Bronchial epithelial cell (primary cell): ENCODE results near the gene RENBP. TPM values are rescaled to one million over a fixed set of nuclear protein-coding genes. Genes with fewer than 3 reads are reported as not detected.

Experiments
- DNase-seq: peaks from one replicate; pipeline ENCODE4 v3.0.0-alpha.2; 2010; ENCODE audit warnings: low read depth
- FAIRE-seq: peaks from 2 replicates; lab custom pipeline; 2011; peaks lifted over from hg19 to GRCh38; lab: Jason Lieb, UNC
- H3K27me3 ChIP-seq: 2 replicates; pipeline ENCODE4 v1.5.1; 2011; ENCODE audit warnings: low read length; ENCODE audit not compliant: control insufficient read depth, insufficient read depth
- H3K36me3 ChIP-seq: 2 replicates; pipeline ENCODE4 v1.5.1; 2011; ENCODE audit warnings: low read length; ENCODE audit not compliant: control insufficient read depth, insufficient read depth
- H3K4me3 ChIP-seq: 2 replicates; pipeline ENCODE4 v1.5.1; 2011; ENCODE audit warnings: mild to moderate bottlenecking, low read depth, low read length, control low read depth
- total RNA-seq: library from RNA; depleted of rRNA; stranded (reverse); fragments of >200 nt; gene quantifications from 2 replicates; pipeline ENCODE4 v1.2.1, GENCODE V29; 2014
- TF ChIP-seq, protein P1 (sequence below): IDR thresholded peaks from 2 replicates; pipeline ENCODE4 v1.5.1; 2011; ENCODE audit warnings: mild to moderate bottlenecking, moderate library complexity, low read length, control low read depth, inconsistent platforms; ENCODE audit not compliant: insufficient read depth, severe bottlenecking

RENBP gene
- total RNA-seq, 1 donor from 2014 or later: 10.3 TPM

- no peaks in the 10 kb centered on the region for H3K27me3 ChIP-seq
- no peak overlapping the region for H3K4me3 ChIP-seq
- DNase-seq (no peak), FAIRE-seq (no peak)
- H3K36me3 ChIP-seq: peaks cover 17% of the 10 kb centered on the region
- TF ChIP-seq, protein P1, sequence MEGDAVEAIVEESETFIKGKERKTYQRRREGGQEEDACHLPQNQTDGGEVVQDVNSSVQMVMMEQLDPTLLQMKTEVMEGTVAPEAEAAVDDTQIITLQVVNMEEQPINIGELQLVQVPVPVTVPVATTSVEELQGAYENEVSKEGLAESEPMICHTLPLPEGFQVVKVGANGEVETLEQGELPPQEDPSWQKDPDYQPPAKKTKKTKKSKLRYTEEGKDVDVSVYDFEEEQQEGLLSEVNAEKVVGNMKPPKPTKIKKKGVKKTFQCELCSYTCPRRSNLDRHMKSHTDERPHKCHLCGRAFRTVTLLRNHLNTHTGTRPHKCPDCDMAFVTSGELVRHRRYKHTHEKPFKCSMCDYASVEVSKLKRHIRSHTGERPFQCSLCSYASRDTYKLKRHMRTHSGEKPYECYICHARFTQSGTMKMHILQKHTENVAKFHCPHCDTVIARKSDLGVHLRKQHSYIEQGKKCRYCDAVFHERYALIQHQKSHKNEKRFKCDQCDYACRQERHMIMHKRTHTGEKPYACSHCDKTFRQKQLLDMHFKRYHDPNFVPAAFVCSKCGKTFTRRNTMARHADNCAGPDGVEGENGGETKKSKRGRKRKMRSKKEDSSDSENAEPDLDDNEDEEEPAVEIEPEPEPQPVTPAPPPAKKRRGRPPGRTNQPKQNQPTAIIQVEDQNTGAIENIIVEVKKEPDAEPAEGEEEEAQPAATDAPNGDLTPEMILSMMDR: no peak
These were observed 15.6 kb upstream of the RENBP start for GRCh38 chrX:153960077-153960476.

DNA sequence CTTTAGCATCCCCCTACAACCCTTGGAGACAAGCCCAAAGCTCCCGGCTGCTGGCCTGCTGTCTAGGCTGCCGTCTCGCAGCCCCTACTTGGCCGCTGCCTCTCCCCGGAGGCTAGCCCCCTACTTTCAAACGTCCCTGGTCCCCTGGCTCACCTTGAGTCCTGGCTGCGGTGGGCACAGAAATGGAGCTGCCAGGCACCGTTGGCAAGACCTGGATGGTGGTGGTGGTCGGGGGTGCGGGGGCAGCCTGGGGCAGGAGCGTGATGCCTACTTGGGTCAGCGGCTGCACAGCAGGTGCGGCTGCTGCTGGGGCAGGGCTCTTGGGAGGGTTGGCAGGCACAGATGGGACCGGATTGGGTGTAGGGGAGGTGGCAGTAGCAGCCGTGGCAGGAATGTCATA lies 15.2 kb upstream of the RENBP start:
- no peak for FAIRE-seq
- Histone ChIP-seq H3K36me3 (peaks cover 17% of the 10 kb centered on the region), H3K27me3 (no peaks in the 10 kb centered on the region), H3K4me3 (no peak overlapping the region)
- no peak for DNase-seq
- TF ChIP-seq, protein P1: no peak

DNA sequence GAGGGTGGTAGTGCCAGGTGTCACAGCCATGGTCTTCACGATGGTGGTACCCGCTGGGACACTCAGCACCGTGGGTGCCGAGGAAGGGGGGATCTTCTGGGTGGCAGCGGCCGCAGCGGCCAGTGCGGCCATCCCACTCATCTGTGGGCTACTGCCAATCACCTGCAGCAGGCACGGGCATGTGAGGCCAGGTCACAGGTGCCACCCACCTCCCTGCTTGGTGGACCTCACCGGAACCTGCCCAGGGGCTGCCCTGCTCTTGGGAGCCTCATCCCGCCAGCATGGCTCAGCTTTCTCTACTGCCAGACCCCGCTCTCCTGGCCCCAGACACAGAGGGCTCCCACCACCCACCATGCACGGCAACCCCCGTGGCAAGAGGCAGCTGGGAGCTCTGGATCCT lies 14.2 kb upstream of the RENBP start:
- TF ChIP-seq, protein P1: no peak
- Histone ChIP-seq H3K27me3 (no peaks in the 10 kb centered on the region), H3K36me3 (peaks cover 17% of the 10 kb centered on the region), H3K4me3 (no peak overlapping the region)
- no peak for FAIRE-seq
- DNase-seq: no peak

GRCh38 chrX:153957224-153957623 lies 12.8 kb upstream of the RENBP start:
- TF ChIP-seq, protein P1: no peak
- Histone ChIP-seq H3K36me3 (peaks cover 21% of the 10 kb centered on the region), H3K4me3 (no peak overlapping the region), H3K27me3 (no peaks in the 10 kb centered on the region)
- FAIRE-seq (no peak), DNase-seq (no peak)

GRCh38 chrX:153956044-153956907 lies 11.8 kb upstream of the RENBP start:
- TF ChIP-seq, protein P1: no peak
- Histone ChIP-seq H3K36me3 (peaks cover 21% of the 10 kb centered on the region), H3K27me3 (no peaks in the 10 kb centered on the region), H3K4me3 (no peak overlapping the region)
- DNase-seq (no peak), FAIRE-seq (no peak)

DNA sequence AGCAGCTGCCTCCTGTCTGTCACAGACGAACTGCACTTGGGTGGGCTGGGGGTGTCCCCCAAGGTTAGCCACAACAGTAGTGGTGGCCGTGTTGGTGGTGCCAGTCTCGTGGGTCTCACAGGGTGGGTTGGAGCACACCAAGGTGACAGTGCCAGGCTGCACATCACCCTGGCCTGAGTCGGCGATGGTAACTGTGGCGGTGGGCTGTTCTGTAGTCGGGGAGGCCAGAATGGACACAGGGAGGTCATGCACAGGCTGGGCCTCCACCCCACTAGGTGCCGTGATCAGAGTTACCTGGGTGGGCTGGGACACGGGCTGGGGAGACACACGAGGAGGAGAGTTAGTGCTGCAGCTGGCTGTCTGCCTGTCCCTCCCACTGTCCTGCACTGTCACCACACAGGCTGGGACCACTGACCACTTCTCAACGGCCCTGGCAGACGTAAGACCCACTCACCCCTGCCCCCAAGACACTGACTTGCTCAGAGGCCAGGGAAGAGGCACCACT lies 10.8 kb upstream of the RENBP start:
- no peaks in the 10 kb centered on the region for H3K27me3 ChIP-seq
- TF ChIP-seq, protein P1: no peak
- no peak for DNase-seq
- no peak overlapping the region for H3K4me3 ChIP-seq
- FAIRE-seq: no peak
- peaks cover 23% of the 10 kb centered on the region for H3K36me3 ChIP-seq
